Colonic mucosa (tissue), 4 donors: ENCODE results near the gene EXTL1. TPM values are rescaled to one million over a fixed set of nuclear protein-coding genes. Genes with fewer than 3 reads are reported as not detected.

Experiments
- DNase-seq: peaks from one replicate; pipeline ENCODE4 v3.0.0-alpha.2; 2020
- H3K27ac ChIP-seq: fragments of 200-600 bp; one replicate; pipeline ENCODE4 v1.8.0; 2021
- H3K27me3 ChIP-seq: fragments of 200-600 bp; one replicate; pipeline ENCODE4 v1.8.0; 2021
- H3K36me3 ChIP-seq: fragments of 200-600 bp; one replicate; pipeline ENCODE4 v1.8.0; 2021
- H3K4me1 ChIP-seq: fragments of 200-600 bp; one replicate; pipeline ENCODE4 v1.8.0; 2021; ENCODE audit warnings: mild to moderate bottlenecking
- H3K4me3 ChIP-seq: fragments of 200-600 bp; one replicate; pipeline ENCODE4 v1.8.0; 2021
- H3K9ac ChIP-seq, 2 donors: one replicate each; pipeline ENCODE4 v1.7.0; 2013; ENCODE audit warnings: control low read depth in 2 of 2, low read depth in 2 of 2, low read length in 2 of 2
- H3K9me3 ChIP-seq: fragments of 200-600 bp; one replicate; pipeline ENCODE4 v1.8.0; 2021
- intact Hi-C: fragments of 100-400 bp; cut with DNase I; formaldehyde crosslinking; loops from one replicate; pipeline ENCODE4 v1.14.1; 2022
- total RNA-seq, 2 donors: library from RNA; stranded (reverse); fragmentation: NEBNext Ultra II Directional in 1 of 2; extraction: Animal tissue kit (Norgen Biotek cat#: 25700) in 1 of 2; gene quantifications; one replicate each; pipeline ENCODE4 v1.2.1, GENCODE V29; 2021
- TF ChIP-seq, protein P1 (sequence below): fragments of 200-600 bp; IDR thresholded peaks from one replicate; pipeline ENCODE4 v1.8.0; 2022; ENCODE audit warnings: antibody characterized with exemption, mild to moderate bottlenecking
- donor health status: healthy.
- donor health status: DM: no; HTN: no; CAD: no.
- donor health status: DM: no; HTN: no; CAD: no.

EXTL1 gene
- total RNA-seq, 2 donors from 2014 or later, result 0.05 to 0.29 TPM

DNA sequence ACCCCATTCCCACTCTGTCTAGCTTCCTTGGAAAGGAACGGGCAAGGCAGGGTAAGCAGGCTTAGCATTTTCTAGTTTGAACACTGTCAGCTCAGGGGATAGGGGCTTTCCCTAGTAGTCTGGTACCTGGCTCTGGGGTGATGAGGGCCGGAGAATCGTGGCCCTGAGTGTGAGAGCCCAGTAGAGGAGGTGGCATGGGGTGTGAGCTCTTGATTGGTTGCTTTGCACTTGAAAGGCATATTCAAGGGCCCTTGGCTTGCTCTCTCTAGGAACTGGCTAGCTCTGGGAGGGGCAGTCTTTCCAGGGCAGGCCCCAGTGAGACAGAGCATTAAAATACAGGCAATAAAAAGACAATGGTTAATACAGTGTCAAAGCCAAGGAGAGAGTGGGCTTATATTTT lies 10.8 kb upstream of the EXTL1 start:
- H3K4me1 ChIP-seq, result no peaks in the 10 kb centered on the region
- intact Hi-C loops, result no loop called here
- H3K4me3 ChIP-seq, result no peak overlapping the region
- no peak overlapping the region for H3K9ac ChIP-seq
- TF ChIP-seq, protein P1, sequence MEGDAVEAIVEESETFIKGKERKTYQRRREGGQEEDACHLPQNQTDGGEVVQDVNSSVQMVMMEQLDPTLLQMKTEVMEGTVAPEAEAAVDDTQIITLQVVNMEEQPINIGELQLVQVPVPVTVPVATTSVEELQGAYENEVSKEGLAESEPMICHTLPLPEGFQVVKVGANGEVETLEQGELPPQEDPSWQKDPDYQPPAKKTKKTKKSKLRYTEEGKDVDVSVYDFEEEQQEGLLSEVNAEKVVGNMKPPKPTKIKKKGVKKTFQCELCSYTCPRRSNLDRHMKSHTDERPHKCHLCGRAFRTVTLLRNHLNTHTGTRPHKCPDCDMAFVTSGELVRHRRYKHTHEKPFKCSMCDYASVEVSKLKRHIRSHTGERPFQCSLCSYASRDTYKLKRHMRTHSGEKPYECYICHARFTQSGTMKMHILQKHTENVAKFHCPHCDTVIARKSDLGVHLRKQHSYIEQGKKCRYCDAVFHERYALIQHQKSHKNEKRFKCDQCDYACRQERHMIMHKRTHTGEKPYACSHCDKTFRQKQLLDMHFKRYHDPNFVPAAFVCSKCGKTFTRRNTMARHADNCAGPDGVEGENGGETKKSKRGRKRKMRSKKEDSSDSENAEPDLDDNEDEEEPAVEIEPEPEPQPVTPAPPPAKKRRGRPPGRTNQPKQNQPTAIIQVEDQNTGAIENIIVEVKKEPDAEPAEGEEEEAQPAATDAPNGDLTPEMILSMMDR, result no peak
- H3K27me3 ChIP-seq, result no peaks in the 10 kb centered on the region
- no peaks in the 10 kb centered on the region for H3K9me3 ChIP-seq
- DNase-seq, result no peak
- no peaks in the 10 kb centered on the region for H3K36me3 ChIP-seq
- H3K27ac ChIP-seq, result no peak overlapping the region

DNA sequence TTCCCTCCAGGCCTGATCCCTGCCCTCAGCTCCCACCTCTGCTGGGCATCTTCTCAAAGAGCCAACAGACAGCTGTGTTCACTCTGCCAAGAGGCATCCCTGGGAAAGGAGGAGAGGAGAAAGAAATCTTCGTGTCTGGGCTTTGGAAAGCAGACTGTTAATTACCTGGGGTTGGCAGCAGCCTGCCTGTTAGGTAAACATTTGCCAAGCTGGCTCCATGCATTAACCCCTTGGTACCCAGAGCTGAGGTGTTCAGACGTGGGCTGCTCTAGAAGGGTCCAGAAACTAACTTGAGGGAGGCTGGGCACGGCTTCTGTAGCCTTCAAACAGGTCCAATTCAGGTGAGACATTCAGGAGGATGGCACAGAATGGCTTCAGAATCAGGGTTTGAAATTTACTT lies 8.7 kb upstream of the EXTL1 start:
- Histone ChIP-seq H3K27me3 (no peaks in the 10 kb centered on the region), H3K9me3 (no peaks in the 10 kb centered on the region), H3K36me3 (no peaks in the 10 kb centered on the region), H3K4me1 (no peaks in the 10 kb centered on the region), H3K4me3 (no peak overlapping the region), H3K9ac (no peak overlapping the region), H3K27ac (no peak overlapping the region)
- no peak for DNase-seq
- intact Hi-C loops, result no loop called here
- TF ChIP-seq, protein P1, result no peak

DNA sequence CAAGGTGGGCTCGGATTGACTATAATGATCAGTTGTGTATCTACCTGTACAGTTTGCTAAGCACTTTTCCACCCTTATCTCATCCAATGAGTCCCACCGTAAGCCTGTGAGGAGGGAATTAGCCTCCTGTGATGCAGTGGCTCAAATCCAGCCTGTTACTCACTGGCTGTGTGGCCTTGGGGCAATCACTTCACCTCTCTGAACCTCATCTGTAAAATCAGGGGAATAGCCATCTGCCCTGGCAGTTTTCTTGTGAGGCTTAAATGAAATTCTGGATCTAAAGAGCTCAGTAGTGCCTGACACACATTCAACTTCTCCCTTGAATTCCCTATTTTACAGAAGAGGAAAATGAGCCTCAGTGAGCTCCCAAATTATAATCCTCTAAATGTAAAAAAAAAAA lies 7.4 kb upstream of the EXTL1 start:
- TF ChIP-seq, protein P1, result no peak

DNA sequence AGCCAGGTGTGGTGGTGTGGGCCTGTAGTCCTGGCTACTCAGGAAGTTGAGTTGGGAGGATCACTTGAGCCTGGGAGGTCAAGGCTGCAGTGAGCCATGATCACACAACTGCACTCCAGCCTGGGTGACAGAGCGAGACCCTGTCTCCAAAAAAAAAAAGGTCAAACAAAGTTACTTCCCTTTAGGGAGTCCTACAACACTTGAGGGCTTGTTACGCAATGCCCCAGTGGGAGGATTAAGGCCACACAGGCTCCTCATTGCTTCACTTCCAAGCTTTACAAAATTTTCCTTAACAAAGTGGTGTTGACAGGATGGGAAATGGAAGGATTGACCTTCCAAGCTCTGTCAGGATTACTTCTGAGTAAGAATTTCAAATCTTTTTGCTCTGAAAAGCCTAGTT lies 6.2 kb upstream of the EXTL1 start:
- no peaks in the 10 kb centered on the region for H3K4me1 ChIP-seq
- H3K36me3 ChIP-seq, result no peaks in the 10 kb centered on the region
- H3K4me3 ChIP-seq, result no peak overlapping the region
- intact Hi-C loops, result no loop called here
- H3K9me3 ChIP-seq, result no peaks in the 10 kb centered on the region
- TF ChIP-seq, protein P1, result no peak
- no peak for DNase-seq
- H3K27me3 ChIP-seq, result no peaks in the 10 kb centered on the region
- H3K9ac ChIP-seq, result no peak overlapping the region
- H3K27ac ChIP-seq, result no peak overlapping the region

More for the DNA sequence above, 7.4 kb upstream of the EXTL1 start:
- no peak overlapping the region for H3K4me3 ChIP-seq
- H3K36me3 ChIP-seq, result no peaks in the 10 kb centered on the region
- H3K9me3 ChIP-seq, result no peaks in the 10 kb centered on the region
- H3K27me3 ChIP-seq, result no peaks in the 10 kb centered on the region
- H3K9ac ChIP-seq, result no peak overlapping the region
- intact Hi-C loops, result no loop called here
- no peak overlapping the region for H3K27ac ChIP-seq
- H3K4me1 ChIP-seq, result no peaks in the 10 kb centered on the region
- no peak for DNase-seq

DNA sequence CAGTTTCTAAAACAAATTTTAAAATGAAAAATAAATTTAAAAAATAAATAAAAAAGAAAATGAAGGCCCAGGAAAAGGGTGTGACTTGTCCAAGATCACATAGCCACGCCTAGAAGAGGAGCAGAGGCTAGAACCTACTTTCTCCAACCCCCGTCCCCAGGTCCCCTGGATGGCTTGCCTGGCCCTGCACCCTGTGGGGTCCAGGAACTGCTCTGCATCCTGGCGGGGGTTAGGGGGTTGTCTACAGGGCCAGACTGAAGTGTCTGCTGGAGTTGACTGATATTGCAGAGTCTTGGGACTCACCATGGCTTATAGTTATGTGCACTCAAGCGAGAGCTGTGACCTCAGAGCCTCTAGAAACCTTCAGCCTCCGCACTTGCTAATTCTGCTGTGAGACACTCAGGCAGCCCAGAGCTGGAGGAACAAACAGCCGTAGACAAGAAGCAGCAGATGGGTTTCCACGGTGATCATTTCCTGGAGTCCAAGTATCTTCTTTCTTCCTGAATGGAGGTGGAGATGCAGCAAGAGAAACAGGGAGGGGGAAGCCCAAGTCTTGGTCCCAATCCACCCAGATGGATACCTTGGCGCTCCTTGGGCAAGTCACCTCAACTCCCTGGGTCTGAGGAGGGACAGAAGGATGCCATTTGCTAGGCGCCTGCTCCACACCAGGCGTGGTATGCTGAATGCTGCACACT lies 5.2 kb upstream of the EXTL1 start:
- TF ChIP-seq, protein P1, result no peak
- Histone ChIP-seq H3K4me3 (no peak overlapping the region), H3K4me1 (no peaks in the 10 kb centered on the region), H3K27me3 (no peaks in the 10 kb centered on the region), H3K9me3 (no peaks in the 10 kb centered on the region), H3K27ac (no peak overlapping the region), H3K9ac (no peak overlapping the region), H3K36me3 (no peaks in the 10 kb centered on the region)
- intact Hi-C loops, result no loop called here
- no peak for DNase-seq
